Central memory CD4-positive, alpha-beta T cell (primary cell): Measurements from ENCODE around the gene MED13L.

Experiments
- DNase-seq: peaks from one replicate; pipeline ENCODE4 v3.0.0; 2022

The MED13L gene

DNA sequence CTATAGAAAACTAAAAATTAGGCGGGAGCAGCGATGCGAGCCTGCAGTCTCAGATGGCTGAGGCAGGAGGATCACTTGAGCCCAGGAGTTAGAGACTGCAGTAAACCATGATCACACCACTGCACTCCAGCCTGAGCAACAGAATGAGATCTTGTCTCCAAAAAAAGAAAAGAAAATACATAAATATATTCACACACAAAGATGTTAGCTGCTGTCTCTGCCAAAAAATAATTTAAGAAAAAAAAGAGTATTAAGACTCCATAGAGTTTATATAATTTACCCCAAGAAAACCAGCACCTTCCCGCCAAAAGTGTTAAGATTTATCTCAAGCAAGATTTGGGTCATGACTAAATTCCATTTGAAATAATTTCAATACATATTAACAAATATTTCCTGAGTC is 102.6 kb downstream of the MED13L start:
- no peak for DNase-seq

DNA sequence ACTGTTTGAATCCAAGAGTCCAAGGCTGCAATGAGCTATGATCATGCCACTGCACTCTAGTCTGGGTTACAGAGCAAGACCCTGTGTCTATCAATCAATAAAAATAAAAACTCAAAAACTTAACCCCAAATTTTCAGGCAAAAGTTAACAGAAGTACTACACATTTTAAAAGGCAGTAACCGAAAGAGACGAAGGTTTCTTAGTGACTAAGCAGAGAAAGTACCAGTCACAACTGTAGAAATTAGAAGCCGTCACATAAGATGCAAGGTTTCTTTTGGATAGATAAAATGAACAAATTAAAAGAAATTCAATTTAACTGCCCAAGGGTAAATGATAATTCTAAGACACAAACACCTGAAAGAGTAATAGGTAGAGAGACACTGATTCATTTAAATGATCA is 103.5 kb downstream of the MED13L start:
- no peak for DNase-seq

DNA sequence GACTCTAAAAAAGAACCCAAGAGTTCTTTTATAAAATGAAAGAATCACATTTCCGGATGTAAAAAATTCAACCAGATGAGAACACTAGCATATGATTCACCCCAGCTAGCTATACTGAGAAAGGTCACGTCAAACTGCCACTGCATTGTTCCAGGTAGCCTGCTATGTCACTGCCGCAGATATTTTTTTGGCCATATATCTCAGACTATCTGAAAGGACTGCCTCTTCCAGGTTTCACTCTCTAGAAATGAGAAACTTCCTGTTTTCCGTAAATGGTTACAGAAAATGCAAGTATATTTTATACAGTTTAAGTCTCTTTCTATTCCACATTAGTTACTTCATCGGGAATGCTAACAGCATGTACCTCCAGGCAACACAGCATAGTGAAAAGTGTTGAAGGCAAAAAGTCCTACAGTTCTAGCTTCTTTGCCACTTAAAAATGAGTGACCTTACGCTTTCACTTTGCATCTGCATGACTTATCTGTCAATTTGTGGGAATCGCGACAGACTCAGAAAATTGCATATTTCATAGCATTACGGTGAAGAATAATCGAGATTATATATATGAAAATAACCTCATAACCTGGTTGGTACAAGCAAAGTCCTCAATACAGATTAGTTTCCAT is 105.2 kb downstream of the MED13L start:
- no peak for DNase-seq

DNA sequence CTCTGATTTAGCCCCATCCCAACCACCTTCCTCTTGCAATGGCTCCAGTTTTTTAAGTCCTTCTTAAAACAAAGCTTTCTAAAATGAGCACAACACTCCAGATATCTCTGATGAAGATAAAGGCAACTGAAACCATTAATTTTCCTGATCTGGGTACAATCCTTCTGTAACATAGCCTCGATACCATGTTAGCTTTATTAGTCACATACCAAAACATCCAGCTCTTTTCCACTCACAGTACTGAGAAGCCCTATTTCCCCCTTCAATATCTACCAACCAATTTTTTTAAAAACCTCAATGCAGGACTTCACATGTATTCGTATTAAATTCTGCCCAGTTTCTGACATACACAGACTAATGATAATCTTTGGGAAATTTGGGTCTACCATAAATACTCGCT is 105.9 kb downstream of the MED13L start:
- DNase-seq = no peak

DNA sequence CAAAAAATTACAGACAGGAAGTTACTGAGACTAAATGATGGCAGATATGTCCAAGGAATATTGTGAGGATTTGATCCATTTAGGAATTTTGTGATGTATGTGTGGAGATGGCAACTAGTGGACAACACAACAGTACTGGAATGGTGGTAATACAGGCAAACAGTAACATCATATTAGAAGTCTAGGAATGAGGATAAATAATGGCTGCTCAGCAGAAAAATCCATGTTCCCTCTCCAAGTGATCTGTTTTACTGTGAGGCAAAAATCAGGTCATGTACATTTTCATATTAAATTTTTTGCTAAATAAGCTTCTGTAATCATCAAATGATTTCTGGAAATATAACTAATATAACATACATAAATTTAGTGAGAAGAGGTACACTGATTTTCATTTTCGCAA is 108.4 kb downstream of the MED13L start:
- DNase-seq = no peak

DNA sequence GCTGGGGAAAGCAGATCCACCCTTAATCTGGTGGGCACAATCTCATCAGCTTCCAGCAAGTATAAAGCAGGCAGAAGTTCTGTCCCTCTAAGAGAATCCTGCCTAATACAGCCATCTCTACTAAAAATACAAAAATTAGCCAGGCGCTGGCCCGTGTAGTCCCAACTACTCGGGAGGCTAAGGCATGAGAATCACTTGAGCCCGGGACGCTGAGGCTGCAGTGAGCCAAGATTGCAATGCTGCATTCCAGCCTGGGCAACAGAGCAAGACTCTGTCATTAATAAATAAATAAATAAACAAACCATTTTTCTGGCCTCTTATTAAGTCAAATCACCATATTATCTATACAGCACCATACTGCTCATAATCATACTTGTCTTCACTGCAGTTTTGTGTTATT is 111.2 kb downstream of the MED13L start:
- no peak for DNase-seq

DNA sequence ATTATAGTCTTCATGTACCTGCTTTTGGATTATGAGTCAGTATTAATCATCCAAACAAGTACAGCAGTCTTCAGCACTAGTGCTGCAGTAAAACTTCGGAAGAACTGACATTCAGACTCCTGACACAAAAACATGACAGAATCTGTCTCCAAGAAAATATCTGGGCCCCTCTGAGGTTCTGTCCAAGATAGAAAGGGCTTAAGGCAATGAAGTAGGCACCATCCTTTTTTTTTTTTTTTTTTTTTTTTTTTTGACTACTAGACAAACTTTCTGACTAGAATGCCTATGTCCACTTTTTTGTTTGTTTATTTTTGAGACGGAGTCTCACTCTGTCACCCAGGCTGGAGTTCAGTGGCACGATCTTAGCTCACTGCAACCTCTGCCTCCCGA is 112.5 kb downstream of the MED13L start:
- DNase-seq = no peak

DNA sequence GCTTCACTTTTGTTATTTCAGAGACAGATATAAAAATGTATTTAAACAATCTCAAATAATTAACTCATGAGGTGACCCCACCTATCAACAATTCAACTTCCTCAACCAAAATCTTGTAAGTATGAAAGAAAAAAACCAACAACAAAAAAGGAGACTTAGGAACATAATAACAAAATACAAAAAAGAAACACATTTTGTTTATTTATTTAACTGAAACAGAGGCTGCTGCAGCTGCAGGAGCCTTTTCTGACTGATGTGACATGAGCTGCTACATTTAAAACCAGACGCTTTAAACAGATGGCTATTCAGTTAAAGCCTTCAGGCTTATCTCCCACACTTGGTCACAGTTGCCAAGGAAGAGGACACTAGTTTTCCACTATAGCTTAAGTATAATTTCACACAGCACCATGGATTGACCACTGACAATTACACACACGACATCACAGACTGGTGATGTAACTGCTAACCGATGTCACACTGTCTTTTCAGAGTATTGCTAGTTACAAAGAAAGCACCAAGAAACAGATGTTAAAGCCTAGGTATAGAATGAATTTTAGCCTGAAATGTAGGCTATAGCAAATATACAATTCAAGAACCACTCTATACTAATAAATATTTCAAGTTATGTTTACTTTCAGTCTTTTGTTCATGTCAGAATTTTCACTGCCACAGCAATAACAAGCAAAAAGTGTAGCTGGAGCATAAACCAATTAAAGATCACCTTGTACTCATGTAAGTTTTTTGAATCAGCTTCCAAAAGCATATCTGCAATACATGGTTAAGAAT is 113.0 kb downstream of the MED13L start:
- DNase-seq = no peak

DNA sequence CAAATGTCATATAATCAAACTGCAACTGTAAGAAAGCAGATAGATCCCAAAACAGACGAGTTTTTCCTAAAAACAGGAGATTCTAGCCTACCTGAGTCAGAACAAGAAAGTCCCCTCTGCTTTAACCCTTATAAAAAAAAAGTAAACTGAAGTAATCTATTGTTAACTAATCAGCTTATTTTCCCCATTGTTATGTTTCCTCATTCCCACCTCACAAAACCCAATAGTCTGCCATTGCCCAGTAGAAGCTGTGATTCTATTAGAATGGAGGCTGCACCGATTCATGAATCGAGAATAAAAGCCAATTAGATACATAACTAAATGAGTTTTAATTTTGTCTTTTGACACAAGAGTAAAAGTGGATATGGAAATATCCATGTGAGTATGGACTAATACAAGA is 115.4 kb downstream of the MED13L start:
- no peak for DNase-seq

DNA sequence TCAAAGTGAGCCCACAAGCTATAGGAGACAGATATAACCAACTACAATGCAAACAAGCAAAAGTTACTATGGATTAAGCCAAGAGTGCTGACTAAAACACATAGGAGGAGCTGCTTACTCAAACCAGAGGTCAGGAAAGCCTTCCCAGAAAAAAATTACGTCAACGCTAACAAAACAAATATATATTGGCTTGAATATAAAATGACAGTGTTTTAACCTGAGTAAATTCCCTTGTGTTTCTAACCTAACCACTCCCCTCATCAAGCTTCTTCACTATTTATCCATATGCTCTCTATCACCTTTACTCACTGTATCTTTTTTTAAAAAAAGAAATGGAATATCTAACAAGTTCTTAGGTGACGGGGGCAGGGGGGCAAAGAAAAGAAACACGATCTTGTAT is 115.9 kb downstream of the MED13L start:
- DNase-seq = no peak

DNA sequence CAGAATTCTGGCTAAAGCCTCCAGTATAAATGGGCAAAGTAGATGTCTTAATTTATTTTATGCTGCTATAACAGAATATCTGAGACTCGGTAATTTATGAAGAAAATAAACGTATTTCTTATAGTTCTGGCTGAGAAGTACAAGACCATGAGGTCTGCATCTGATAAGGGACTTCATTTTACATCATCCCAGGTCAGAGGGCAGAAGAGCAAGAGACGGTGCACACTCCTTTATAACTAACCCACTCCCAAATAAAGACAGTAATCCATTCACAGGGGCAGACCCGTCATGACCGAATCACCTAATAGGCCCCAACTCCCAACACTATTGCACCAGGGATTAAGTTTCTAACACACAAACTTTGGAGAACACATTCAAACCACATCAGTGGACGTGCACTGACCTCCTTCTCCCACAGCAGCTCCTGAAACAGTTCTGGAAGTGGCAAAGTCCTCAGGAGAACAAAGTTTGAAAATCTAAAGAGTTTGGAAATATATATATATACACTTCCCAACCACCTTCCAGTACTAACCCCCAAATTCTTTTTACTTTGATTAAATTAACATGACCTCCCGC is 116.5 kb downstream of the MED13L start:
- DNase-seq = no peak

DNA sequence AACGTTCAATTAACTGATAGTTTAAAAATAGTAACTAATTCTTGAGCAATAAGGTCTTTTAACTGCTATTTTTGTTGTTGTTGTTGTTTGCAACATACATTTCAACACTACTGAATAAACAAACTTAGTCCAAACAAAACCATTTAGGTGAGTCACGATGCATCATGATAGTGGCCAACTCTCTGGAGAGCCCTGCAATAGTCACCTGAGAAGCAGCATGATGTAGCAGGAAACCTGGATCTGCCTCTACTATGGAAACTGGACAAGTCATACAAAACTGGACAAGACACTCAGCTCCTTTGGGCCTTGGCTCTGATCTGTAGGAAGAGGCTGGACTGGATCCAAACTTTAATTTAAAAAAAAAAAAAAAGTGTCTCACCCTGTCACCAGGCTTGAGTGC is 117.3 kb downstream of the MED13L start:
- DNase-seq = no peak

DNA sequence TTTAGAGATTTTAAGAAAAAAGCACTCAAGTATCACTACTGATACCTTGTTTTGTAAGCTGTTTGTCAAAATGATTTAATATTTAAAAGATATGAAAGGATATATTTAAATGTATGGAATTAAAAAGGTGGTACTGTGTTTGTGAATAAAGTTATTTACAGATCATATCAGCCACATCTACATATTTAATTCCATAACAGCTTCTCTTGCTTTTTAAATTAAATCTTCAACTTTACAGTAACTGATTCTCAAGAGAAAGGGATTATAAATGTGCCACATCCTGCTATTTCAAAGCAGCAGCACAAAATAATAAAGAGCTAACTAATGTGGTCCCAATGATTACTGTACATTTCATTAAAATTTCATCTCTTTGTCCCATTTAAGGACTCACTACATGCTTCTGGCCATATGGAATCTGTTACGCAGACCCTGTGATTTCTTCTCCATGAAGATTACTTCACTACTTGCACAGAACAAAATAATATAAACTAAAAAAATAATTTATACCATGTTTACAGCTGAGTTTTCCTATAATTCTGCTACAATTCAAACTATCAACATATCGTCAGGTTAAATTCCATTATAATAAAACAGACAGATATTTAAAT is 117.8 kb downstream of the MED13L start:
- DNase-seq = no peak

DNA sequence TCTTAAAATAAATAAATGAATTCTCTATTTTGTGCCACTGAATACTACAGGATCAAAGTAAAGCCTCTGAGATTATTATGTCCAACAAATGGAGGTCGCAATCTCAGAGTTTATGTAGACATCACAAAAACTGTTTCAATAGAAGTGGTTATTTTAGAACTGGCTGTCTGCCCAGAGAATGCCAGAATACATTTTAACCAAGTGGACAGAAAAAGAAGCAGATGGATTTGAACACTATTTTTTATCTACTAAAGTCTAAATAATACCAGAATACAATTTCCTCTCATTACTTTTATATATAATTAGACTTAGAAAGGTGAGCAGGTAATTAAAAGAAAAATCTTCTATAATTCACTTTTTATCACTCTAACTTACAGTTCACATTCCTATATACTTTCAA is 118.3 kb downstream of the MED13L start:
- no peak for DNase-seq

DNA sequence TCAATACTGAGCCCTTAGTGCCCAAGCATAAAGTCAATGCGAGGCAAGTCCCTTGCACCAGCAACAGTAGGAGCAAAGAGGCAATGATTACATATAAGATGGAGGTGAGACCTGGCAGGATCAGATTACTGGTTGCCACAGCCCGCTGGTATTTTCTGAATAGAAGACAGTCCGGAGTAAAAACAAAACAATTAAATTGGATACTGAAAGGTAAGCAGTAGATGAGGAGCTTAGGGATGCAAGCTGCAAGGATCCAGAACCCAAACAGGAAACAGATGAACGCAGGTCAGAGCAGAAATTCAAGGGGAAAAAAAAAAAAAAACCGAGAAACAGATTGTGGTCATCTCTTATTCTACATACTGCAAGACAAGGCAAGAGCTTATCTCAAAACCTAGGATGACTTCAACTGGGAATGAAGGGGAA is 119.6 kb downstream of the MED13L start:
- no peak for DNase-seq

DNA sequence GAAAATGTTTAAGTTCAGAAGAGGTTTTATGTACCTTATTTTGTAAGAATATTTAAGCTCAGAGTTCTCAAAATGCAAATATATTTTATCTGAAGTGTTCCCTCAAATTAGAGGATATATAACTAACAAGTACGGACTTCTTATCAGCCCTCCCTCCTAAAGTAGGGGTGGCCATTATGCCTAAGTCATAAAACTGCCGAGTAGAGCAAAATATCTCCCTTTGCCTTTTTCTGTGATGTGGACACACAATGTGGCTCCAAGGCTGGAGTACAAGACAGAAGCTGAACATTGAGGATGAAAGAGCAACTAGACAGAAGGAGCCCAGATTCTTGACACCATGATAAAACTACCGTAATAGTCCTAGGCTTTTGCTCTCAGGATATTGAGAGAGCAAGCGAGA is 120.9 kb downstream of the MED13L start:
- DNase-seq = no peak

DNA sequence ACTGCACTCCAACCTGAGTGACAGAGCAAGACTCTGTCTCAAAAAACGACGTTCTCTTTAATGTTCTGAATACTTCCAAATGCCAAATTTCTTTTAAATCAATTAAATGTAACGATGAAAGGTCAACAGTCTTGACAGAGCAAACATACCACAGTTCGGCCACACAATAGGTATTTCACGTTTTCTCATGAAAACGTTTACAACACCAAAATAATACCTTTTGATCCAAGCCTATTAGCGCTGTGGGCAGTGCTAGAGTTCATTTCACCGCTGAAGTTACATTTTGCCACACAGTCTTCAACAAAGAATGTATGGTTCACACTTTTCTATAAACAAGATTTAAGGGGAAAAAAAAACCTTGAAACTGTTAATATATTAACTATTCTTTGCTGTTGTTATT is 122.1 kb downstream of the MED13L start:
- DNase-seq = no peak

DNA sequence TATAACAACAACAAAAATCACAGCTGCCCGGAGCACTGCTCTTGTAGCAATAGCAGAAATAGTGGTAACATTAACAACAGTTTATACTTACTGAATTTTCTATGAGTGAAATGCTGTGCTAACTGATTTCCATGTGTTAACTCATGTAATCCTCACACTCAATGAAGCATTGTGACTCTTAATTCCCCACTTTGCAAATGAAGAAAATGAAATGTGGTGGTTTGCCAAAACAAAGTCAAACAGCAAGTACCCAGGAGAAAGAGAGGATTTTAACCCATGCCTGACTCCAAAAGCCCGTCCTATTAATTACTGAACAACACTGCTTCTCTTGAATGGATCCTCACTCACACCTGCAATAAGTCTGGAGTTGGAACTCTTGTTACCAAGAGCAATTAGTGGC is 123.5 kb downstream of the MED13L start:
- DNase-seq = no peak

DNA sequence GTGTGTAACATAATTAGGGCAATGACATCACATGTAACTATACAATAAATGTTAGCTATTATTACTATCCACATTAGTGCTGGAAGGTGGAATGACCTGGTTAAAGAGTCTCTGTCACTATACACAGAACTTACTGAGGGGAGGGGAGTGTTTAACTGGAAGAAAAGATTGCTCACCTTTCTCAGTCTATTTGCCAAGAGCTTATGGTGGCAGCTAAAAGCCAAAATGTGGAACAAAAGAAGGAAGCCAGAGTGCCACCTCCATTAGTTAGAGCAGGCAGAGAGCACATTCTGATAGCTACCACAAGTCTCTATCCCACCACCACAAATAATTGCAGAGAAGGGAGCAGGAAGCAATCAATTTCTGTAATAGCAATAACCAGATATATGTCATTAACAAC is 124.4 kb downstream of the MED13L start:
- no peak for DNase-seq

DNA sequence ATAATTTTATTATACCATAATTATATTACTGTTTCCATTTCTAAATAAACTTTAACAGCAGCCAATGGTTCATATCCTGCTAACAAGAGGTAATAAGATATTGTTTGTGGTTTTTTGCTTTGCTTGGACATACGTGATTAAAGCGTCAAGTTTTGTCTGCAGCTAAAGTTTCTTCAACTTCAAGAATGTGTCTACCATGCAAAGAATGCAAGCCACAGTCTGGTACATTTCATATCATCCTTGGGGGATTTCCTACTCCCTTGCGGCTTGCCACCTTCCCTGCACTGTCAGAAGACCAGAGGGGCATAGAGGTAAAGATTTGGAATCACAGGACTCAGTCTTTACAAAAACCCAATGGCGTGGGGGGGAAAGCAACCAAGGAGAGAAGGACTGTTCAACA is 125.2 kb downstream of the MED13L start:
- DNase-seq = no peak

DNA sequence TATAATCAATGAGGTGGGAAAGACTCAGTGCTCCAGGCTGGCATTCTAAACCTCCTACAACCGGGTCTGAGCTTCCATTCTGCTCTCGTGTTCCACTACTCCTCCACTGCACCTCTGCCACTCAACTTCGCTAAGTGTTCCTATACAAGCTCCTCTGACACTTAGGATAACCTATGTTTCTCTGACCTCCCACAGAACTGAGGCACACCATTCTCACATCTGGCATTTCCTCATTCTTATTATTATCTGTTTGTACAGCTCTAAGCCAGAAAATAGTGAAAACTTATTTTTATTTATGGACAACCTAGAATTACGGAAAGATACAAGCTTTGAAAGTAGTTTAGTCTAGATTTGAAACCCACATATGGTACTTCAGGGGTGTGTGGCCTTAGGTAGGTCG is 127.0 kb downstream of the MED13L start:
- no peak for DNase-seq

DNA sequence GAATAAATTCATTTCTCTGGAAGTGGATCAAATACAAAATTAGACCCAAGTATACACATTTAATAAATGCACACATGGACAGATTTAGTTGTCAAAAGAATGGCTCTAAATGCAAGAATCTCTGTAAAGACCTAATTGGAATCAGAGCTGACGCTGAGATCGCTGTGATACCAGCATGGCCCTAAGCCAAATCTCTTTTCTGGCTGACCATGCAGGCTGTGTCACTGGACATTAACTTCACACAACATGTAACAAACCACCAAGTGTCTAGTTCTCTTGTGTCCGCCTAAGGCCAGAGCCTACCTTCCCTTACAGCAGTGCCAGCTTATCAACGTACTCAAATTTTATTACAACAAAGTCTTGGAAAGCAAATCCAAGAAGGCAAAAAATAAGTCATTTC is 127.5 kb downstream of the MED13L start:
- no peak for DNase-seq

DNA sequence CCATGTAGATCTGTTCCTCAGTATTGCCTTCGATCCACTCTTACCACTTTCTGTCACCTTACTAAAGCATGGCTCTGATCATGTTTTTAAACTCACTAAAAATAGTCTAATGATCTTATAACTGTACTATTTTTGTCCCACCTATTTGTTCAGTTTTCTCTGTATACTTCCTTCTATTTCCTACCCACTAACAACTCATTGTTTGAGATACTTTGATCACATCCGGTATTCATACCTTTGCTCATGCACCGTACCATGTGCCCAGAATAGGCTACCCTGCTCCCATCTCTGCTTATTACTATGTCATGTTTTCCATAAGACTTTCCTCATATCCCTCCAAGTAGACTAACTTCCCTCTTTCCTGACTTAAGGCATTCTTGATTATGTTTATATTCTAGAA is 128.6 kb downstream of the MED13L start:
- no peak for DNase-seq

DNA sequence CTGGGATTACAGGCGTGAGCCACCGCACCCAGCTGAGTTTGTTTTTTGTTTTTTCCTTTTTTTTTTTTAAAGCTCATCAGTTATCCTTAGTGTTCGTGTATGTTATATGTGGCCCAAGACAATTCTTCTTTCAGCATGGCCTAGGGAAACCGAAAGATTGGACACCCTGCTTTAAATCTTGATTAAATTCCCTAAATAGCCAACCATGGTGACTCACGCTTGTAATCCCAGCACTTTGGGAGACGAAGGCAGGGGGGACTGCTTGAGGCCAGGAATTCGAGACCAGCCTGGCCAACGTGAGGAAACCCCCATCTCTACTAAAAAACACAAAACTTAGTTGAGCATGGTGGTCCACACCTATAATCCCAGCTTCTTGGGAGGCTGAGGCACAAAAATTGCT is 131.1 kb downstream of the MED13L start:
- DNase-seq = no peak
